Measurements from ENCODE around the gene INPP5D. TPM values are rescaled to one million over a fixed set of nuclear protein-coding genes. Genes with fewer than 3 reads are reported as not detected.

Gene INPP5D
- total and polyA plus RNA-seq, 2 donors (not counting 3 experiments of a cell fraction or from before 2014, with no cell fraction given) = 13.9 to 46.6 TPM

- TF ChIP-seq POLR2AphosphoS5 (IDR thresholded peaks at IDR 0.05; ENCODE audit: insufficient read depth, low read depth, low read length) (no peak), JUN (IDR thresholded peaks at IDR 0.05; ENCODE audit: borderline replicate concordance, insufficient read depth, insufficient read length, low read depth) (no peak), GATA2 (IDR thresholded peaks at IDR 0.05; ENCODE audit: insufficient read depth, insufficient read length, low read depth, low read length) (no peak), MYC (IDR thresholded peaks at IDR 0.05; ENCODE audit: low read depth, low read length) (no peak), EZH2 (IDR thresholded peaks at IDR 0.05; ENCODE audit: borderline replicate concordance, low read depth, low read length, severe bottlenecking) (no peak), FOS (IDR thresholded peaks at IDR 0.05; ENCODE audit: borderline replicate concordance, insufficient read depth, low read length) (no peak), CTCF (IDR thresholded peaks at IDR 0.05; ENCODE audit: extremely low read depth in 1 of 2, insufficient read depth in 1 of 2, low read depth in 1 of 2, low read length in 2 of 2) (no peak), POLR2A (IDR thresholded peaks at IDR 0.05; ENCODE audit: low read depth, low read length) (no peak)
- TF ChIP-seq, protein P1, sequence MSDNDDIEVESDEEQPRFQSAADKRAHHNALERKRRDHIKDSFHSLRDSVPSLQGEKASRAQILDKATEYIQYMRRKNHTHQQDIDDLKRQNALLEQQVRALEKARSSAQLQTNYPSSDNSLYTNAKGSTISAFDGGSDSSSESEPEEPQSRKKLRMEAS (IDR thresholded peaks at IDR 0.05; ENCODE audit: insufficient read depth, insufficient read length) = no peak
- Histone ChIP-seq H3K36me3 (ENCODE audit: control insufficient read depth in 2 of 2, extremely low read depth in 1 of 2, insufficient read depth in 2 of 2, low read length in 2 of 2) (peaks cover 7 to 47% of the 10 kb centered on the region in 2 experiments), H3K9me1 (replicated peaks; ENCODE audit: control insufficient read depth, extremely low read depth, insufficient read depth, low read length) (no peaks in the 10 kb centered on the region), H3K4me2 (ENCODE audit: insufficient read depth, low read length) (no peak overlapping the region), H3K4me1 (ENCODE audit: control insufficient read depth, extremely low read depth, insufficient read depth, low read length) (no peaks in the 10 kb centered on the region), H3K27me3 (ENCODE audit: control insufficient read depth in 2 of 2, insufficient read depth in 2 of 2, low read length in 2 of 2) (no peaks in the 10 kb centered on the region), H4K20me1 (replicated peaks; ENCODE audit: control insufficient read depth, extremely low read depth, insufficient read depth, low read length) (no peaks in the 10 kb centered on the region), H3K9me3 (replicated peaks; ENCODE audit: control insufficient read depth, insufficient read depth, low read length) (no peaks in the 10 kb centered on the region), H3K9ac (replicated peaks; ENCODE audit: extremely low read depth, insufficient read depth, low read length) (no peak overlapping the region), H3K27ac (ENCODE audit: insufficient read depth, low read depth, low read length) (no peak overlapping the region), H3K79me2 (ENCODE audit: control insufficient read depth, insufficient read depth, low read length) (no peaks in the 10 kb centered on the region), H2AFZ (ENCODE audit: low read depth, low read length) (no peak overlapping the region), H3K4me3 (replicated peaks in 1 of 3; ENCODE audit: insufficient read depth in 1 of 3, low read depth in 1 of 3, low read length in 3 of 3) (no peak overlapping the region)
- intact Hi-C loops (cut with micrococcal nuclease) (no loop called here), dilution Hi-C loops (cut with MboI; ENCODE audit: extremely low pct_ligation_motif_present, low sequenced_read_pairs) (no loop called here)
- ChIA-PET CTCF (interaction anchor here (0.5 kb wide), 1 partner anchor 379 kb away, joined by 3 read pairs; no protein-coding TSS in a partner anchor), POLR2A (no interaction called here)
- FAIRE-seq (no peak), DNase-seq (ENCODE audit: low read depth, low spot score) (no peak)
- BruUV-seq (replicated peaks) = no TSS peak
Observed at GRCh38 chr2:233148354-233148753, 88.2 kb downstream of the INPP5D start.

Measured in endothelial cell of umbilical vein (primary cell).